H54 (cell line): ENCODE results near the gene ZIC4.

Experiments
- DNase-seq: peaks from one replicate; pipeline ENCODE4 v3.0.0; 2011; ENCODE audit warnings: low spot score, mixed read lengths; ENCODE audit not compliant: insufficient read length
- FAIRE-seq: peaks from 3 replicates; lab custom pipeline; 2011; peaks lifted over from hg19 to GRCh38; lab: Jason Lieb, UNC
- POLR2A ChIP-seq: IDR thresholded peaks from 2 replicates; pipeline ENCODE4 v1.6.1; 2011; ENCODE audit warnings: low read depth, mild to moderate bottlenecking, low read length

The ZIC4 gene

GRCh38 chr3:147406028-147406931 lies at the start of gene ZIC4:
Gene ZIC4, minus strand, starts transcription at chr3:147406543. Its CDS starts 3,746 bp downstream, at chr3:147402797.
- DNase-seq, result no peak
- no peak for TF ChIP-seq POLR2A
- FAIRE-seq, result no peak

GRCh38 chr3:147449669-147450068 lies 43.3 kb upstream of the ZIC4 start:
- FAIRE-seq (no peak), DNase-seq (no peak)
- no peak for TF ChIP-seq POLR2A

GRCh38 chr3:147447224-147447623 lies 40.9 kb upstream of the ZIC4 start:
- FAIRE-seq, result no peak
- TF ChIP-seq POLR2A, result no peak

GRCh38 chr3:147431751-147432150 lies 25.4 kb upstream of the ZIC4 start:
- FAIRE-seq, result no peak
- no peak for DNase-seq

More at GRCh38 chr3:147447224-147447623, 40.9 kb upstream of the ZIC4 start:
- DNase-seq, result no peak

GRCh38 chr3:147428754-147429153 lies 22.4 kb upstream of the ZIC4 start:
- DNase-seq (no peak), FAIRE-seq (no peak)
- no peak for TF ChIP-seq POLR2A

More at GRCh38 chr3:147431751-147432150, 25.4 kb upstream of the ZIC4 start:
- no peak for TF ChIP-seq POLR2A

- DNase-seq (no peak), FAIRE-seq (no peak)
- TF ChIP-seq POLR2A, result no peak
These were observed 22.0 kb upstream of the ZIC4 start for GRCh38 chr3:147428326-147428725.

GRCh38 chr3:147427746-147428145 lies 21.4 kb upstream of the ZIC4 start:
- no peak for DNase-seq
- no peak for TF ChIP-seq POLR2A
- FAIRE-seq, result no peak

GRCh38 chr3:147426931-147427330 lies 20.6 kb upstream of the ZIC4 start:
- no peak for TF ChIP-seq POLR2A
- DNase-seq (no peak), FAIRE-seq (no peak)

GRCh38 chr3:147425388-147425850 lies 19.1 kb upstream of the ZIC4 start:
- no peak for TF ChIP-seq POLR2A
- DNase-seq, result no peak
- no peak for FAIRE-seq

- no peak for TF ChIP-seq POLR2A
- FAIRE-seq (no peak), DNase-seq (no peak)
These were observed 18.4 kb upstream of the ZIC4 start for GRCh38 chr3:147424581-147425387.

GRCh38 chr3:147423798-147424580 lies 17.6 kb upstream of the ZIC4 start:
- no peak for TF ChIP-seq POLR2A
- FAIRE-seq, result no peak
- DNase-seq, result no peak

GRCh38 chr3:147423537-147423797 lies 17.1 kb upstream of the ZIC4 start:
- TF ChIP-seq POLR2A, result no peak
- no peak for FAIRE-seq
- no peak for DNase-seq
